Activated CD4-positive, alpha-beta T cell treated with anti-CD3 and anti-CD28 coated beads for 36 hours (primary cell): ENCODE data around the gene SOX8. TPM values are rescaled to one million over a fixed set of nuclear protein-coding genes. Genes with fewer than 3 reads are reported as not detected.

Experiments used
- ATAC-seq: fragments of 200-7000 bp; cut with Tn5 transposase; one replicate; pipeline ENCODE4 v1.10.0; 2021; ENCODE audit warnings: mild to moderate bottlenecking, moderate library complexity
- CTCF ChIA-PET: fragments of 350-600 bp; sonication (Branson Sonifier 250); formaldehyde crosslinking; loops from one replicate; lab custom pipeline; 2021; ENCODE audit warnings: antibody characterized with exemption; lab: Charles Lee
- POLR2A ChIA-PET: fragments of 350-600 bp; sonication (Branson Sonifier 250); formaldehyde crosslinking; loops from one replicate; lab custom pipeline; 2021; ENCODE audit warnings: antibody characterized with exemption, inconsistent platforms; lab: Charles Lee
- DNase-seq: peaks from one replicate; pipeline ENCODE4 v3.0.0-alpha.2; 2020
- H3K27ac Mint-ChIP-seq: one replicate; pipeline ENCODE4 v1.8.0; 2021; ENCODE audit warnings: mixed read lengths
- H3K27me3 Mint-ChIP-seq: one replicate; pipeline ENCODE4 v1.8.0; 2021; ENCODE audit warnings: mixed read lengths
- H3K36me3 Mint-ChIP-seq: one replicate; pipeline ENCODE4 v1.8.0; 2021; ENCODE audit warnings: low read depth, mixed read lengths
- H3K4me1 Mint-ChIP-seq: one replicate; pipeline ENCODE4 v1.8.0; 2021; ENCODE audit warnings: mixed read lengths
- H3K4me3 Mint-ChIP-seq: one replicate; pipeline ENCODE4 v1.8.0; 2021; ENCODE audit warnings: mild to moderate bottlenecking, moderate library complexity, mixed read lengths
- H3K9me3 Mint-ChIP-seq: one replicate; pipeline ENCODE4 v1.8.0; 2021; ENCODE audit warnings: low read depth, mixed read lengths
- intact Hi-C, 2 experiments: fragments of 100-400 bp; cut with DNase I in 1 of 2; cut with micrococcal nuclease in 1 of 2; formaldehyde crosslinking; loops; one replicate each; pipeline versions ENCODE4 v1.14.2 to v1.15.1; 2022 to 2024; cut with DNase I, micrococcal nuclease
- total RNA-seq, 2 experiments: library from RNA; stranded (reverse); gene quantifications; one replicate each; pipeline ENCODE4 v1.2.3, GENCODE V29; 2021

SOX8 gene
- total RNA-seq, 2 experiments from 2014 or later, result 1.4 to 1.6 TPM

GRCh38 chr16:974001-974601, 7.5 kb upstream of the SOX8 start:
- DNase-seq (no peak), ATAC-seq (no peak)
- no peak overlapping the region for H3K4me3 Mint-ChIP-seq
- H3K4me1 Mint-ChIP-seq, result peaks cover 16% of the 10 kb centered on the region
- intact Hi-C loops, result loop anchor here in 1 of 2 experiments (5.0 kb wide), 2 partner anchors 167 to 638 kb away; partner anchors contain the start of genes CRAMP1 and IFT140
- no peaks in the 10 kb centered on the region for H3K27me3 Mint-ChIP-seq
- ChIA-PET POLR2A (no interaction called here), CTCF (no interaction called here)
- H3K9me3 Mint-ChIP-seq, result no peaks in the 10 kb centered on the region
- no peak overlapping the region for H3K27ac Mint-ChIP-seq
- H3K36me3 Mint-ChIP-seq, result peaks cover 4% of the 10 kb centered on the region

- Mint-ChIP-seq H3K27me3 (no peaks in the 10 kb centered on the region), H3K4me1 (peaks cover 11% of the 10 kb centered on the region), H3K36me3 (peaks cover under 1% of the 10 kb centered on the region), H3K9me3 (no peaks in the 10 kb centered on the region), H3K27ac (no peak overlapping the region), H3K4me3 (no peak overlapping the region)
- ChIA-PET POLR2A (no interaction called here), CTCF (no interaction called here)
- no peak for ATAC-seq
- no peak for DNase-seq
- intact Hi-C loops, result loop anchor here in 1 of 2 experiments (5.0 kb wide), 2 partner anchors 167 to 638 kb away; partner anchors contain the start of genes CRAMP1 and IFT140
These were observed 6.8 kb upstream of the SOX8 start for GRCh38 chr16:974611-975261.

- Mint-ChIP-seq H3K36me3 (no peaks in the 10 kb centered on the region), H3K4me3 (no peak overlapping the region), H3K4me1 (peaks cover 10% of the 10 kb centered on the region), H3K9me3 (no peaks in the 10 kb centered on the region), H3K27me3 (no peaks in the 10 kb centered on the region), H3K27ac (no peak overlapping the region)
- ChIA-PET CTCF (no interaction called here), POLR2A (no interaction called here)
- no peak for ATAC-seq
- no peak for DNase-seq
- intact Hi-C loops, result no loop called here
These were observed 6.3 kb upstream of the SOX8 start for GRCh38 chr16:975291-975690.

DNA sequence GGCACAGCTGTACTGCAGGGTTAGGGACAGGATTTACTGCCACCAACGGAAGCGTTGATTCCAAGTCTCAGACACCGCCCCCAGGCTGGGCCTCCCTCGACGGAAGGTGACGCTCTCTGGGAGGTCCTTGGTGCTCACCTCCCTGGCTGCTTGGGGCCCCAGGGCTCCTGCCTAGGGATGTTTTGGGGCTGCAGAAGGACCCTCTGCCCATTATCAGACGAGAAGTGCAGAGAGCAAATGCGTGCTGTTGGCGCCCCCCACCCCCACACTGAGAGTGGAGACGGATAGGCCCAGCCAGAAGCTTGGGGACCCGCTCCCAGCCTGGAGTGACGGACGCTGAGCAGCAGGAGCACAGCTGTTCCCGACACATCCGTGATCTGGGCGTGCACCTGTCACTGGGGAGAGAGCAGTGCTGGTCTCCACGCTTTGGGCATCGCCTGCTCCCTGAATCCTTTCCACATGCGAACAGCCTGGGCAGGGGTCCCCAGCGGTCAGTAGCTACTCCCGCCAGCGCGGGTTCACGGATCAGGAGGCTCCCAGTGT, 5.1 kb upstream of the SOX8 start:
- DNase-seq, result peak; percentile 71
- peak; percentile 79 for ATAC-seq
- H3K36me3 Mint-ChIP-seq, result no peaks in the 10 kb centered on the region
- ChIA-PET CTCF (interaction anchor here (0.8 kb wide), 1 partner anchor 81 kb away, joined by 3 read pairs; no protein-coding TSS in a partner anchor), POLR2A (no interaction called here)
- intact Hi-C loops, result no loop called here
- H3K4me3 Mint-ChIP-seq, result no peak overlapping the region
- peak overlapping the region; percentile 31 for H3K27ac Mint-ChIP-seq
- H3K27me3 Mint-ChIP-seq, result no peaks in the 10 kb centered on the region
- H3K4me1 Mint-ChIP-seq, result peaks cover 10% of the 10 kb centered on the region
- H3K9me3 Mint-ChIP-seq, result no peaks in the 10 kb centered on the region

GRCh38 chr16:977081-977701, 4.4 kb upstream of the SOX8 start:
- Mint-ChIP-seq H3K27me3 (no peaks in the 10 kb centered on the region), H3K9me3 (no peaks in the 10 kb centered on the region), H3K36me3 (no peaks in the 10 kb centered on the region), H3K4me3 (no peak overlapping the region), H3K4me1 (peaks cover 10% of the 10 kb centered on the region), H3K27ac (no peak overlapping the region)
- ATAC-seq (no peak), DNase-seq (no peak)
- CTCF ChIA-PET, result interaction anchor here (0.8 kb wide), 1 partner anchor 80 kb away, joined by 3 read pairs; no protein-coding TSS in a partner anchor
- intact Hi-C loops, result no loop called here
- POLR2A ChIA-PET, result no interaction called here

- Mint-ChIP-seq H3K9me3 (no peaks in the 10 kb centered on the region), H3K36me3 (no peaks in the 10 kb centered on the region)
- no peak for ATAC-seq
These were observed 3.7 kb upstream of the SOX8 start for GRCh38 chr16:977896-978295.

GRCh38 chr16:978403-978802, 3.2 kb upstream of the SOX8 start:
- H3K36me3 Mint-ChIP-seq, result no peaks in the 10 kb centered on the region
- ATAC-seq, result no peak
- no peak for DNase-seq
- peaks cover 4% of the 10 kb centered on the region for H3K27me3 Mint-ChIP-seq
- ChIA-PET POLR2A (interaction anchor here (0.6 to 0.7 kb wide), 2 partner anchors 17 to 25 kb away, joined by 3 read pairs; no protein-coding TSS in a partner anchor), CTCF (no interaction called here)
- intact Hi-C loops, result no loop called here
- peaks cover 10% of the 10 kb centered on the region for H3K4me1 Mint-ChIP-seq
- H3K9me3 Mint-ChIP-seq, result no peaks in the 10 kb centered on the region
- no peak overlapping the region for H3K27ac Mint-ChIP-seq
- no peak overlapping the region for H3K4me3 Mint-ChIP-seq

More at GRCh38 chr16:977896-978295, 3.7 kb upstream of the SOX8 start:
- no peak overlapping the region for H3K27ac Mint-ChIP-seq
- intact Hi-C loops, result no loop called here
- H3K27me3 Mint-ChIP-seq, result peaks cover 3% of the 10 kb centered on the region
- no peak for DNase-seq
- no peak overlapping the region for H3K4me3 Mint-ChIP-seq
- ChIA-PET POLR2A (interaction anchor here (0.6 to 0.7 kb wide), 2 partner anchors 18 to 26 kb away, joined by 3 read pairs; no protein-coding TSS in a partner anchor), CTCF (no interaction called here)
- H3K4me1 Mint-ChIP-seq, result peaks cover 10% of the 10 kb centered on the region

GRCh38 chr16:979147-979546, 2.4 kb upstream of the SOX8 start:
- Mint-ChIP-seq H3K27ac (no peak overlapping the region), H3K4me1 (peaks cover 10% of the 10 kb centered on the region), H3K4me3 (no peak overlapping the region), H3K27me3 (peaks cover 4% of the 10 kb centered on the region), H3K36me3 (no peaks in the 10 kb centered on the region), H3K9me3 (no peaks in the 10 kb centered on the region)
- no peak for DNase-seq
- POLR2A ChIA-PET, result no interaction called here
- intact Hi-C loops, result no loop called here
- ATAC-seq, result no peak
- CTCF ChIA-PET, result no interaction called here

- ATAC-seq, result no peak
- Mint-ChIP-seq H3K9me3 (no peaks in the 10 kb centered on the region), H3K4me1 (peaks cover 10% of the 10 kb centered on the region), H3K4me3 (no peak overlapping the region), H3K27me3 (peaks cover 4% of the 10 kb centered on the region), H3K27ac (no peak overlapping the region), H3K36me3 (no peaks in the 10 kb centered on the region)
- intact Hi-C loops, result no loop called here
- DNase-seq, result no peak
- ChIA-PET POLR2A (no interaction called here), CTCF (interaction anchor here (0.7 kb wide), 3 partner anchors 13 to 17 kb away, joined by 3 read pairs; no protein-coding TSS in a partner anchor)
These were observed 1.5 kb upstream of the SOX8 start for GRCh38 chr16:979859-980594.

DNA sequence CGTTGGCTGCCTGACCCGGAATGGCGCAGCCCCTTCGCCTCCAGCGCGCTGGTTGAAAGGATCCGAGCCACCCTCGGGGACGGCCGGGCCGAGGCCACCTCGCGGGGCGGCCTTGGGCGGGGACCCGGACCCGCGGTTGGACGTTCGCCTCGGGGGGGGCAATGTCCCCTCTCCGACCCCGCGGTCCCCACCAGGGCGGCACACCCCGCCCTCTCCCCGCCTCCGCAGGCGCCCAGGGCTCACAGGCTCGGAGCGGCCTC, 1.0 kb upstream of the SOX8 start:
- ChIA-PET CTCF (interaction anchor here (0.7 kb wide), 3 partner anchors 12 to 17 kb away, joined by 3 read pairs; no protein-coding TSS in a partner anchor), POLR2A (no interaction called here)
- H3K36me3 Mint-ChIP-seq, result no peaks in the 10 kb centered on the region
- DNase-seq (no peak), ATAC-seq (no peak)
- no peaks in the 10 kb centered on the region for H3K9me3 Mint-ChIP-seq
- H3K27me3 Mint-ChIP-seq, result peaks cover 4% of the 10 kb centered on the region
- H3K27ac Mint-ChIP-seq, result no peak overlapping the region
- intact Hi-C loops, result no loop called here
- no peak overlapping the region for H3K4me3 Mint-ChIP-seq
- peaks cover 10% of the 10 kb centered on the region for H3K4me1 Mint-ChIP-seq
